DOHH2 (cell line): ENCODE data around the gene ATP13A2.

ENCODE experiments used
- EZH2phosphoT487 ChIP-seq: fragments of 200-600 bp; sonication (generic); IDR thresholded peaks from 2 replicates; pipeline ENCODE4 v1.6.1; 2017; ENCODE audit warnings: borderline replicate concordance, mild to moderate bottlenecking, antibody characterized with exemption, low read length, moderate library complexity, mixed read lengths
- TF ChIP-seq, protein P1 (sequence below): fragments of 200-600 bp; sonication (generic); IDR thresholded peaks from one replicate; pipeline ENCODE4 v1.5.1; 2014; ENCODE audit warnings: antibody characterized with exemption, mild to moderate bottlenecking, low read depth, low read length; ENCODE audit not compliant: poor library complexity, severe bottlenecking

DNA sequence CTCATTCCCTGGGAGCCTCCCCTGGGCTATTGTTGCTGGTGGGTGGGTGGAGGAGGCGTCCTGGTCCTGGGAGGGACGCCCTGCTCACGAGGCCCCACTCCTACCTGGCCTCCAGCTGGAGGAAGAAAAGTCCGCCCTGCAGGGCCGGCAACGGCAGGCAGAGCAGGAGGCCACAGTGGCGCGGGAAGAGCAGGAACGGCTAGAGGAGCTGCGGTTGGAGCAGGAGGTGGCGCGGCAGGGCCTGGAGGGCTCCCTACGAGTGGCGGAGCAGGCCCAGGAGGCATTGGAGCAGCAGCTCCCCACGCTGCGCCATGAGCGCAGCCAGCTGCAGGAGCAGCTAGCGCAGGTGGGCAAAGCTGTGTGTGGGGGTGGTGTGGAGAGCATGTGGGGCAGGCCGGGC lies 65.1 kb downstream of the ATP13A2 start:
- TF ChIP-seq, protein P1, sequence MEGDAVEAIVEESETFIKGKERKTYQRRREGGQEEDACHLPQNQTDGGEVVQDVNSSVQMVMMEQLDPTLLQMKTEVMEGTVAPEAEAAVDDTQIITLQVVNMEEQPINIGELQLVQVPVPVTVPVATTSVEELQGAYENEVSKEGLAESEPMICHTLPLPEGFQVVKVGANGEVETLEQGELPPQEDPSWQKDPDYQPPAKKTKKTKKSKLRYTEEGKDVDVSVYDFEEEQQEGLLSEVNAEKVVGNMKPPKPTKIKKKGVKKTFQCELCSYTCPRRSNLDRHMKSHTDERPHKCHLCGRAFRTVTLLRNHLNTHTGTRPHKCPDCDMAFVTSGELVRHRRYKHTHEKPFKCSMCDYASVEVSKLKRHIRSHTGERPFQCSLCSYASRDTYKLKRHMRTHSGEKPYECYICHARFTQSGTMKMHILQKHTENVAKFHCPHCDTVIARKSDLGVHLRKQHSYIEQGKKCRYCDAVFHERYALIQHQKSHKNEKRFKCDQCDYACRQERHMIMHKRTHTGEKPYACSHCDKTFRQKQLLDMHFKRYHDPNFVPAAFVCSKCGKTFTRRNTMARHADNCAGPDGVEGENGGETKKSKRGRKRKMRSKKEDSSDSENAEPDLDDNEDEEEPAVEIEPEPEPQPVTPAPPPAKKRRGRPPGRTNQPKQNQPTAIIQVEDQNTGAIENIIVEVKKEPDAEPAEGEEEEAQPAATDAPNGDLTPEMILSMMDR = no peak
- no peak for TF ChIP-seq EZH2phosphoT487
